Stimulated activated CD4-positive, alpha-beta T cell treated with anti-CD3 and anti-CD28 coated beads, Interleukin-1b, Interleukin-23, amount 100 ng/mL, for 48 hours (primary cell): ENCODE data around the gene UVRAG.
A peak's percentile ranks its signal among the peaks of the same experiment; 100 is the strongest.

ENCODE experiments used
- DNase-seq: peaks from one replicate; pipeline ENCODE4 v3.0.0-alpha.2; 2020

Gene UVRAG

DNA sequence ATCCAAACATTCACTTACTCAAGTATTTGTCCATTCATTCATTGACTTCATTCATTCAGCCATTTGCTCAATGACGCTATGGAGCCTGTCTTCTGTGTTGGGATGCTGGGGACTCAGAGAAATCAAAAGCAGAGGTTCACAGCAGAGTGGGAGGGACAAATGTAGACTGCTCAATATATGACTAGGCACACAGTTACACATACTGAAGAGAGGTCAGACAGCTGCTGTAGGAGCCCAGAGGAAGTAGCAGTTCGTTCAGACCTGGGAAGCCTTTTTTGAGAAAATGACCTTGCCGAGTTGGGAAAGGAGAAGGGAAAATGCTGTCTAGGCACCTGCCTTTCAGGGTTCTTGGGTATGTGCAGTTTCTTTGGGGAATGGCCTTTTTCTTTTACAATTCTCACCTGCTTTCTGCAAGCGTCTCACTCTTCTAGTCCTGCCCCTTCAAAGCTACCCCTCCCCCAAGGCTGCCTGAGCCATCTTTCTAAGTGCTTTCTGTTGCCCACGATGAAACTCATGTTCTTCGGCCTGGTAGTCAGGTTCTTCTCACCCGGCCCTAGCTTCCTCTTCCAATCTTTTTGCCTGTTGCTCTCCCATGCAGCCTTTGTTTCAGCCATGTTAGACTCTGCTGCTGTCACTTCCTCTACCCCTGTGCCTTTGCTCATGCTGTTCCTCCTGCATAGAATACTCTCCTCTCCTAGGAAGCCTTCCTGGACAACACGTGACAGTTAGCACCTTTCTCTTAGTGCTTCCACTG lies 4.2 kb upstream of the UVRAG start:
- DNase-seq: no peak

- no peak for DNase-seq
Observed at GRCh38 chr11:75811485-75811884, 3.5 kb upstream of the UVRAG start.

- DNase-seq: no peak
Observed at GRCh38 chr11:75812542-75813040, 2.4 kb upstream of the UVRAG start.

GRCh38 chr11:75813124-75813523 lies 1.9 kb upstream of the UVRAG start:
- no peak for DNase-seq

- DNase-seq: no peak
Observed at GRCh38 chr11:75813622-75814039, 1.4 kb upstream of the UVRAG start.

- DNase-seq: no peak
Observed at GRCh38 chr11:75814363-75814676, 690 bp upstream of the UVRAG start.

DNA sequence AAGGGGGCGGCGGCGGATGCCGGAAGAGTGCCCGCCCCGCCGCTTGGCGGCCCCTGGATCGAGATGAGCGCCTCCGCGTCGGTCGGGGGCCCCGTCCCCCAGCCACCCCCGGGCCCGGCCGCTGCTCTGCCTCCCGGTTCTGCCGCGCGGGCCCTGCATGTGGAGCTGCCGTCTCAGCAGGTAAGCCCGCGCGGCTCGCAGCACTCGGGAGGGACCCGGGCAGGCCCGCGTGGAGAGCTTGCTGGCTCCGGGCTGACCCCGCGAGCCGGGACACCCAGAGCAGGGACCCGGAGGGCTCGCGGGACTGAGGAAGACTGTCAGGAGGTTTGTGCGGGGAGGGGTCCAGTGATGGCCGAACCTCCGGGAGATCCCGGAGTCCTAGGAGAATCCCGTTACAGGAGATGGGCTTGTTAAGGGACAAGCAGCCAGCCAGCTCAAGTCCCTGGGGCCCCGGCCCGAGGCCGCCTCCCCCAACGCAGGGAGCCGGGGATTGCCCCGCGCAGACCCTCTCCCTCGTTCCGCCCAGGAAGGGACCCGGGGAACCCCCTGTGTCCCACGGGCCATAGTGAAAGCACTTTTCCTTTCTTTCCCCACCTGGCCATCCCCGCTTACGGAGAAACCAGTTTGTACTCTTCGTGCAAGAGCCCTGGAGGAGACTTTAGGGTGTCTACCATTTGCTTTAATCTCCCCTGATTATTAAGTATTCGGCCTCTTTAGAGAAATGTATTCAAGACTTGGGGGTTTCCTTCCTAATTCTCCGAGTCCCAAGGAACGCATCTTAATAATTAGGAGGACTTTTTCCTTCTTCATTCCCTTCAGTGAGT lies 547 bp downstream of the UVRAG start:
- DNase-seq: peak; percentile 32

- DNase-seq: no peak
Observed at GRCh38 chr11:75816561-75817239, 1.7 kb downstream of the UVRAG start.

- no peak for DNase-seq
Observed at GRCh38 chr11:75820645-75821044, 5.6 kb downstream of the UVRAG start.

GRCh38 chr11:75821202-75821601 lies 6.2 kb downstream of the UVRAG start:
- DNase-seq: no peak

DNA sequence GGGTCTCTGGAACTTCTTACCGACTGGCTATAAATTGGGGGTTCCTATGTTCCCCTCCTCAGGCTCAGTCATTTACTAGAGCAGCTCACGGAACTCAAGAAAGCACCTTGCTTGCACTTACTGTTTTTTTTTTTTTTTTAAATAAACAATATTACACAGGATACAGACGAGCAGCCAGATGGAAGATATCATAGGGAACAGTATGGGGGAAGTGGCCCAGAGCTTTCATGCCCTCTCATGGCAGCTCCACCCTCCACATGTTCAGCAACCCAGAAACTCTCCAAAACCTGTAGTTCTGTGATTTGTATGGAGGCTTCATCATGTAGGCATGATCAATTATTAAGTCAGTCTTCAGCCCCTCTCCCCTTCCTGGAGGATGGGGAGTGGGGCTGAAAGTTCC lies 7.5 kb downstream of the UVRAG start:
- no peak for DNase-seq

DNA sequence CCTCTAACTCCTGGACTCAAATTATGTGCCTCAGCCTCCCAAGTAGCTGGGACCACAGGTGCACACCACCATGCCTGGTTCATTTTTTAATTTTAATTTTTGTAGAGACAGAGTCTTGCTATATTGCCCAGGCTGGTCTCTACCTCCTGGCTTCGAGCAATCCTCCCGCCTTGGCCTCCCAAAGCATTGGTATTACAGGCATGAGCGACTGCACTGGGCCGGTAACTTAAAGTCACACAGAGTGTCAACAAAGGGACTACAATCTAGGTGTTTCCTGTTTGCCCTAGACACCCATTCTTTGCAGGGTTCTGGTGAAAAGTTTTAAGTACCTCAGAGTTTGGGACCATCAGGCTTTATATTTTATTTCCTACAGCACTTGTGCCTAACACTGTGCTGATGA lies 8.4 kb downstream of the UVRAG start:
- DNase-seq: no peak

GRCh38 chr11:75823946-75824345 lies 8.9 kb downstream of the UVRAG start:
- DNase-seq: no peak

- no peak for DNase-seq
Observed at GRCh38 chr11:75826461-75827230, 11.6 kb downstream of the UVRAG start.

GRCh38 chr11:75827562-75827961 lies 12.6 kb downstream of the UVRAG start:
- DNase-seq: no peak

GRCh38 chr11:75831915-75832502 lies 17.0 kb downstream of the UVRAG start:
- no peak for DNase-seq

DNA sequence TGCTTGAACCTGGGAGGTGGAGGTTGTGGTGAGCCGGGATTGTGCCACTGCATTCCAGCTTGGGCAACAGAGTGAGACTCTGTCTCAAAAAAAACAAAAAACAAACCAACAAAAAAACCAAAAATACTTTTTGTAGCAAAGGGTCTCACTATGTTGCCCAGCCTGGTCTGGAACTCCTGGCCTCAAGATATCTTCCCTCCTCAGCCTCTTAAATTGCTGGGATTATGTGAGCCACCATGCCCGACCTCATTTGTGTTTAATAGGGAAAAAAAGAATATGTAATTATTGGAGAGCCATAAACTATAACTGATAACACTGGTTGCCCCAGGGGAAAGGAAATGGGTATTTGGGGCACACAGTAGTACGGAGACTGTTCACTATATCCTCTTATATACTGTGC lies 19.7 kb downstream of the UVRAG start:
- DNase-seq: no peak

- DNase-seq: no peak
Observed at GRCh38 chr11:75836417-75836816, 21.4 kb downstream of the UVRAG start.

DNA sequence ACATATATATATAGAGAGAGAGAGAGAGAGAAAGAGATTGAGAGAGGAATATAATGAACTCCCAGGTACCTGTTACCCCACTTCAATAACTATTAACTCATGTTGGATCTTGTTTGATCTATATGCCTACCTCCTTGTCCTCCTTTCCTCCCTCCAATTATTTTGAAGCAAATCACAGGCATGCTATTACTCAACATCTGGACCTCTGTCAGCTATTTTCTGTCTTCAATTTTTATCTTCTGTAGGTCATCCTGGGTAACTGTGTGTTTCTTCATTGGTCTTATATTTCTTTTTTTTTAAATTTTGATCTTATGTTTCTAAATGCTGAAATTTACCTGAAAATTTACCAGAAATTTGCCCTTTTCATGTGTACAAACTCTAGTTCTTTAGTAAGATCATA lies 24.8 kb downstream of the UVRAG start:
- DNase-seq: no peak

DNA sequence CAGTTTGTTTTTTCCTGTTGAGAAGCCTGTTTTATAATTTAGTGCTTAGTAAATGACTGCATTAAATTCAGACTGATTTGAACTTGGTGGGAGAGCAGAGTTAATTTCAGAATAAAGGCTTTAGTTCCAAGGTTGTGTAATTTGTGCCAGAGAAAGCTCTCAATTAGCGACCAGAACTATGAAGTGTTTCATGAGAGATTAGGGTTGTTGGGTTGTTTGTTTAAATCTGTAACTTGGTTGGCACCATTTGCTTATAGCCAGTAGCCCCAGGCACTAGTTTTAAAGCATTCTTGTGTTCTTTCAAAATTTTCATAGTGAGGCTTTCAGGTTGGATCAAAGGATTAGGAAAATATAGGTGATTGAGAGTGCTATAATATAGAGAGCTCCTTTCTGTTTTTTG lies 25.5 kb downstream of the UVRAG start:
- DNase-seq: no peak

DNA sequence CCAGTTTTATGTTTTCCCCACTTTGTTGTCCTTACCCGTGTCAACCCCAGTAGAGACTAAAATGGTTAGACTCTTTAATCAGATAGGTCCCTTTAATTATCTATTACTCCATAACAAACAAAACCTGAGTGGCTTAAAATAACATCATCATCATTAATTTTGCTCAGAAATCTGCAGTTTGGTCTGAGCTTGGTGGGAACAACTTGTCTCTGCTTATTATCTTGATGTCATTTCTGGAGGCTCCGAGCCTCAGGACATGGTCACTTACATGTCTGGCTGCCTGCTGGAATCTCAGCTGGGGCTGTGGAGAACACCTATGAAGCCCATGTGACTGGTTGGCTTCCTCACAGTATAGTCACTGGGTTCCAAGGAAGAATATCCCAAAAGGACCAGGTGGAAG lies 26.7 kb downstream of the UVRAG start:
- DNase-seq: no peak

GRCh38 chr11:75845324-75845723 lies 30.3 kb downstream of the UVRAG start:
- no peak for DNase-seq

DNA sequence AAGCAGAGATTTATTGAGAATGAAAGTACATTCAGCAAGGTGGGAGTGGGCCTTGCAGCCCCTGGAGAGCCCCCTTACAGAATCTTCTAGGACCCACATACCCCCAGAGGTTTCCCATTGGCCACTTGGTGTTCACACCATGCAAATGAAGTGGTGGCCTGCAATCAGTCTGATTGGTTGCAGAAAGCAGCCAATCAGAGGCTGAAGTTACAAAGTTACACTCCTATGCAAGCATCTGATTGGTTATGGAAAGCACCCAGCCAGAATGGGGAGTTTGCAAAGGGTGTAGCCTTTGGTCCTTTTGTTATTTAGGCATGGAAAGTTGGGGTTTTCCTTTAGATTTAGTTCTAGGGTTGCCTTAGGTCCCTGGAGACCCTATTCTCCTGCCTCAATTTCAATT lies 34.9 kb downstream of the UVRAG start:
- no peak for DNase-seq
